SK-N-SH (cell line): Measurements from ENCODE around the gene MBD3L2.

Experiments
- CTCF ChIP-seq: fragments of 200-600 bp; sonication (generic); IDR thresholded peaks from 2 replicates; pipeline ENCODE4 v1.6.1; 2017; ENCODE audit warnings: antibody characterized with exemption, mild to moderate bottlenecking, moderate library complexity
- GABPA ChIP-seq: IDR thresholded peaks from 2 replicates; pipeline ENCODE4 v1.4.0; 2012; ENCODE audit warnings: low read depth, mild to moderate bottlenecking
- JUND ChIP-seq: IDR thresholded peaks from 2 replicates; pipeline ENCODE4 v1.4.0; 2012
- PBX3 ChIP-seq: IDR thresholded peaks from 2 replicates; pipeline ENCODE4; 2012
- POLR2AphosphoS5 ChIP-seq: IDR thresholded peaks from 2 replicates; pipeline ENCODE4 v1.6.1; 2012; ENCODE audit warnings: low read depth, low read length
- TAF1 ChIP-seq: IDR thresholded peaks from 2 replicates; pipeline ENCODE4 v1.6.1; 2012; ENCODE audit warnings: low read depth, mild to moderate bottlenecking, low read length, moderate library complexity, borderline replicate concordance

- TF ChIP-seq CTCF: no peak
- TF ChIP-seq PBX3: peak; percentile 19; the same call in 1 of the 2 replicates
- TF ChIP-seq GABPA: peak; percentile 95
- no peak for TF ChIP-seq JUND
- TF ChIP-seq POLR2AphosphoS5: peak; percentile 90
- TF ChIP-seq TAF1: peak; percentile 75; the same call in 1 of the 2 replicates
Observed at GRCh38 chr19:7069042-7069903, 20.2 kb downstream of the MBD3L2 start, which contains the start of gene ZNF557.
